Endodermal cell (in vitro differentiated cells): Measurements from ENCODE around the gene LDB1. TPM values are rescaled to one million over a fixed set of nuclear protein-coding genes. Genes with fewer than 3 reads are reported as not detected.

Source experiments
- DNase-seq: peaks from one replicate; pipeline ENCODE4 v3.0.0-alpha.2; 2017
- H3K27ac ChIP-seq: 2 replicates; pipeline ENCODE4 v1.5.1; 2013; ENCODE audit warnings: mild to moderate bottlenecking, low read depth, low read length, moderate library complexity
- H3K27me3 ChIP-seq: 2 replicates; pipeline ENCODE4 v1.6.1; 2013; ENCODE audit warnings: mild to moderate bottlenecking, low read length, moderate library complexity; ENCODE audit not compliant: insufficient read depth, control insufficient read depth, poor library complexity, severe bottlenecking
- H3K36me3 ChIP-seq: 2 replicates; pipeline ENCODE4 v1.7.0; 2013; ENCODE audit warnings: mild to moderate bottlenecking, low read length, moderate library complexity; ENCODE audit not compliant: control insufficient read depth, insufficient read depth
- H3K4me1 ChIP-seq: one replicate; pipeline ENCODE4 v1.7.0; 2013; ENCODE audit warnings: low read length; ENCODE audit not compliant: control insufficient read depth, insufficient read depth
- H3K4me3 ChIP-seq: 2 replicates; pipeline ENCODE4 v1.5.1; 2013; ENCODE audit warnings: mild to moderate bottlenecking, low read length, moderate library complexity
- H3K9ac ChIP-seq: 2 replicates; pipeline ENCODE4 v1.6.1; 2013; ENCODE audit warnings: mild to moderate bottlenecking, low read length, moderate library complexity; ENCODE audit not compliant: poor library complexity, severe bottlenecking; ENCODE audit errors: extremely low read depth
- H3K9me3 ChIP-seq: 2 replicates; pipeline ENCODE4 v1.6.1; 2013; ENCODE audit warnings: mild to moderate bottlenecking, low read length, moderate library complexity; ENCODE audit not compliant: control insufficient read depth
- H3K27ac Mint-ChIP-seq: 2 replicates; pipeline ENCODE4 v1.8.0; 2020; ENCODE audit warnings: mixed read lengths
- H3K27me3 Mint-ChIP-seq: 2 replicates; pipeline ENCODE4 v1.8.0; 2021; ENCODE audit warnings: mild to moderate bottlenecking, mixed read lengths; ENCODE audit not compliant: insufficient read depth
- H3K36me3 Mint-ChIP-seq: 2 replicates; pipeline ENCODE4 v1.8.0; 2020; ENCODE audit warnings: low read depth, mixed read lengths
- H3K4me1 Mint-ChIP-seq: 2 replicates; pipeline ENCODE4 v1.8.0; 2020; ENCODE audit warnings: mixed read lengths
- H3K4me3 Mint-ChIP-seq: 2 replicates; pipeline ENCODE4 v1.8.0; 2020; ENCODE audit warnings: mild to moderate bottlenecking, moderate library complexity, mixed read lengths
- H3K9me3 Mint-ChIP-seq: 2 replicates; pipeline ENCODE4 v1.8.0; 2020; ENCODE audit warnings: mild to moderate bottlenecking, mixed read lengths
- CTCF ChIP-seq: fragments of 200-600 bp; sonication (generic); conservative IDR thresholded peaks from 2 replicates; pipeline ENCODE4 v1.5.0; 2021; ENCODE audit warnings: antibody characterized with exemption, mild to moderate bottlenecking
- WGBS, 2 experiments: methylation state at CpG; one replicate each; pipeline versions ENCODE4 v1.1.5 to v1.1.7; 2013; ENCODE audit warnings: missing lambda C conversion rate in 2 of 2, mixed read lengths in 1 of 2; ENCODE audit not compliant: insufficient coverage in 1 of 2, insufficient read length in 1 of 2; 5-methylcytosine and 5-hydroxymethylcytosine counted together
- total RNA-seq, 2 donors: library from RNA; stranded (reverse); fragmentation: NEBNext Ultra II Directional in 1 of 2; extraction: Animal tissue kit (Norgen Biotek cat#: 25700) in 1 of 2; gene quantifications; 2 replicates in 1 of 2; 3 replicates in 1 of 2; pipeline ENCODE4 v1.2.1, GENCODE V29; 2021

Gene LDB1
- total RNA-seq, 2 donors from 2014 or later = 72.0 to 82.6 TPM

GRCh38 chr10:102064503-102064867 is 55.7 kb downstream of the LDB1 start:
- TF ChIP-seq CTCF = no peak
- Histone ChIP-seq H3K9me3 (no peaks in the 10 kb centered on the region), H3K9ac (no peak overlapping the region), H3K27me3 (peaks cover 12% of the 10 kb centered on the region), H3K4me1 (peaks cover 5% of the 10 kb centered on the region), H3K36me3 (no peaks in the 10 kb centered on the region), H3K4me3 (peak overlapping the region; percentile 84), H3K27ac (no peak overlapping the region)
- no peak for DNase-seq
- peaks cover 4% of the 10 kb centered on the region for H3K36me3 Mint-ChIP-seq
- peaks cover 17% of the 10 kb centered on the region for H3K27me3 Mint-ChIP-seq
- peak overlapping the region; percentile 69 for H3K4me3 Mint-ChIP-seq
- peak overlapping the region; percentile 35 for H3K27ac Mint-ChIP-seq
- H3K4me1 Mint-ChIP-seq = no peaks in the 10 kb centered on the region
- WGBS, 2 experiments = 94 to 100% methylated on average over 1 of the region's 2 CpGs
- no peaks in the 10 kb centered on the region for H3K9me3 Mint-ChIP-seq

GRCh38 chr10:102059987-102060386 is 60.2 kb downstream of the LDB1 start:
- no peak for TF ChIP-seq CTCF
- Histone ChIP-seq H3K27ac (no peak overlapping the region), H3K9ac (no peak overlapping the region), H3K36me3 (no peaks in the 10 kb centered on the region), H3K27me3 (peaks cover 12% of the 10 kb centered on the region), H3K4me1 (no peaks in the 10 kb centered on the region), H3K4me3 (no peak overlapping the region), H3K9me3 (no peaks in the 10 kb centered on the region)
- Mint-ChIP-seq H3K9me3 (no peaks in the 10 kb centered on the region), H3K27ac (no peak overlapping the region), H3K4me1 (no peaks in the 10 kb centered on the region), H3K4me3 (no peak overlapping the region), H3K27me3 (peaks cover 17% of the 10 kb centered on the region), H3K36me3 (no peaks in the 10 kb centered on the region)
- DNase-seq = no peak

Other genes with a start within 250 kb of the LDB1 start
- gene ARMH3, start 64.2 kb downstream of the LDB1 start, total RNA-seq = 10 to 100 TPM; 18.0 to 19.7 TPM
- 10 to 100 TPM; 19.6 to 20.8 TPM for gene HPS6, start 55.0 kb downstream of the LDB1 start, total RNA-seq
- gene PPRC1, start 12.7 kb upstream of the LDB1 start, total RNA-seq = 10 to 100 TPM; 44.5 to 44.7 TPM
- 10 to 100 TPM; 92.0 to 93.5 TPM for gene NOLC1, start 32.0 kb upstream of the LDB1 start, total RNA-seq
- gene ELOVL3, start 105.9 kb upstream of the LDB1 start, total RNA-seq = not detected
- not detected for gene PITX3, start 121.1 kb upstream of the LDB1 start, total RNA-seq
- gene GBF1, start 125.2 kb upstream of the LDB1 start, total RNA-seq = 10 to 100 TPM; 31.1 to 31.4 TPM